K562 (cell line): ENCODE results near the gene SPATA21. TPM values are rescaled to one million over a fixed set of nuclear protein-coding genes. Genes with fewer than 3 reads are reported as not detected.

Experiments used
- CBFA2T2 ChIP-seq: fragments of 450-650 bp; conservative IDR thresholded peaks from 2 replicates; pipeline ENCODE4 v1.6.1; 2017; ENCODE audit warnings: mild to moderate bottlenecking
- CREB3 ChIP-seq: fragments of 450-650 bp; conservative IDR thresholded peaks from 2 replicates; pipeline ENCODE4 v1.6.1; 2016; ENCODE audit warnings: missing genetic modification characterization, low read depth, mild to moderate bottlenecking, missing compliant biosample characterization, moderate library complexity
- ERF ChIP-seq: fragments of 450-650 bp; formaldehyde crosslinking; IDR thresholded peaks from 2 replicates; pipeline ENCODE4 v1.4.0; 2020; ENCODE audit warnings: mild to moderate bottlenecking, mixed read lengths
- GABPA ChIP-seq: fragments of 200-800 bp; sonication (Bioruptor generic); conservative IDR thresholded peaks from 2 replicates; pipeline ENCODE4 v1.6.1; 2016; ENCODE audit warnings: low read depth, missing genetic modification characterization, missing compliant biosample characterization
- HDGF ChIP-seq: fragments of 450-650 bp; IDR thresholded peaks from 2 replicates; pipeline ENCODE4 v1.6.1; 2016
- ILF3 ChIP-seq: fragments of 450-650 bp; IDR thresholded peaks from 2 replicates; pipeline ENCODE4 v1.6.1; 2018; ENCODE audit warnings: antibody characterized with exemption, mild to moderate bottlenecking, moderate library complexity, borderline replicate concordance
- MAX ChIP-seq: sonication (generic); formaldehyde crosslinking; IDR thresholded peaks from 2 replicates; pipeline ENCODE4 v1.9.0; 2022; ENCODE audit warnings: mild to moderate bottlenecking, missing genetic modification reagents
- MBD1 ChIP-seq: fragments of 250-450 bp; sonication (Bioruptor Pico); IDR thresholded peaks from 2 replicates; pipeline ENCODE4 v1.8.0; 2022; ENCODE audit warnings: inconsistent platforms
- TAF15 ChIP-seq: fragments of 200-400 bp; formaldehyde crosslinking; IDR thresholded peaks from 2 replicates; pipeline ENCODE4 v1.6.1; 2017; ENCODE audit warnings: mild to moderate bottlenecking, low read depth, low read length, moderate library complexity
- ZBTB49 ChIP-seq: sonication (generic); formaldehyde crosslinking; IDR thresholded peaks from 2 replicates; pipeline ENCODE4 v1.8.0; 2022; ENCODE audit warnings: missing genetic modification reagents, mild to moderate bottlenecking, borderline replicate concordance
- ZFP91 ChIP-seq: sonication (generic); formaldehyde crosslinking; IDR thresholded peaks from 2 replicates; pipeline ENCODE4 v1.8.0; 2022; ENCODE audit warnings: mild to moderate bottlenecking, missing genetic modification reagents
- ZFX ChIP-seq: sonication (generic); formaldehyde crosslinking; IDR thresholded peaks from 2 replicates; pipeline ENCODE4 v1.8.0; 2022; ENCODE audit warnings: mild to moderate bottlenecking, missing genetic modification reagents, moderate library complexity
- ZKSCAN8 ChIP-seq: fragments of 200-800 bp; sonication (Bioruptor generic); IDR thresholded peaks from 2 replicates; pipeline ENCODE4 v1.6.1; 2016; ENCODE audit warnings: missing genetic modification characterization, missing compliant biosample characterization
- ZNF444 ChIP-seq: fragments of 250-450 bp; sonication (Bioruptor Pico); IDR thresholded peaks from 2 replicates; pipeline ENCODE4 v1.4.0; 2020; ENCODE audit warnings: mild to moderate bottlenecking, moderate library complexity
- ZNF518B ChIP-seq: fragments of 250-450 bp; sonication (Bioruptor Pico); IDR thresholded peaks from 2 replicates; pipeline ENCODE4 v1.5.0; 2021; ENCODE audit warnings: mild to moderate bottlenecking, moderate library complexity
- ZNF780A ChIP-seq: fragments of 250-450 bp; sonication (Bioruptor Pico); IDR thresholded peaks from 2 replicates; pipeline ENCODE4 v1.5.0; 2021; ENCODE audit warnings: mild to moderate bottlenecking
- ZNF830 ChIP-seq: fragments of 250-450 bp; sonication (Bioruptor Pico); IDR thresholded peaks from 2 replicates; pipeline ENCODE4 v1.5.0; 2021; ENCODE audit warnings: mild to moderate bottlenecking
- polyA plus RNA-seq, 8 experiments: library from polyadenylated mRNA; depleted of rRNA in 4 of 8; stranded (reverse) in 5 of 8; unstranded in 3 of 8; fragments of >200 nt; fragmentation: Nextera tagmentation in 2 of 8; fragmentation: Illumina TruSeq in 1 of 8; extraction: Ambion mirVana in 2 of 8; extraction: Trizol in 1 of 8; gene quantifications; 2 replicates each; pipeline versions ENCODE4 v1.2.1 to v1.2.3, GENCODE V29; 2011 to 2014; ENCODE audit warnings: inconsistent platforms in 1 of 8, missing spikeins in 1 of 8
- total RNA-seq, 7 experiments: library from RNA; depleted of rRNA in 6 of 7; stranded (reverse); fragments of >200 nt in 6 of 7; fragmentation: Illumina TruSeq in 2 of 7; extraction: Trizol in 2 of 7; gene quantifications; 2 replicates each; pipeline versions ENCODE4 v1.2.1 to v1.2.3, GENCODE V29; 2011 to 2021; ENCODE audit warnings: low replicate concordance in 1 of 7

SPATA21 gene
- total and polyA plus RNA-seq, 9 of the 15 experiments (the other 6 are each of a cell fraction or from before 2014, with no cell fraction given), result 0.10 to 0.36 (median 0.13) TPM; not detected in 3

GRCh38 chr1:16352842-16353535 is 84.2 kb downstream of the SPATA21 start (continued):
- no peak for TF ChIP-seq ZFP91 (CRISPR knock-in tag)
- TF ChIP-seq ZFX (CRISPR knock-in tag), result no peak; the same call in 1 of the 2 replicates
- TF ChIP-seq ZKSCAN8 (CRISPR knock-in tag), result no peak
- TF ChIP-seq ZNF830 (CRISPR knock-in tag), result no peak
- no peak for TF ChIP-seq TAF15
- TF ChIP-seq GABPA (tag), result peak; percentile 37; the same call in 1 of the 2 replicates
- TF ChIP-seq ZNF518B, result no peak
- peak; percentile 65 for TF ChIP-seq CREB3 (tag)
- TF ChIP-seq CBFA2T2, result 0 out of 2 replicates have a peak, but pooled peaks have one; percentile 21
- no peak for TF ChIP-seq ZBTB49 (CRISPR knock-in tag)
- no peak for TF ChIP-seq ILF3
- TF ChIP-seq ZNF780A (CRISPR knock-in tag), result no peak
- no peak for TF ChIP-seq MBD1 (CRISPR knock-in tag)
- TF ChIP-seq ERF (CRISPR knock-in tag), result no peak
- peak; percentile 64; the same call in 1 of the 2 replicates for TF ChIP-seq HDGF
- TF ChIP-seq MAX (CRISPR knock-in tag), result no peak
- TF ChIP-seq ZNF444, result no peak
